Measurements from ENCODE around the gene EPB41.
A peak's percentile ranks its signal among the peaks of the same experiment; 100 is the strongest.
"Not testable (repeated sequence)": the region's sequence is repeated elsewhere in the genome, so short reads cannot be mapped to it uniquely, and the experiment has no call there.

The EPB41 gene

DNA sequence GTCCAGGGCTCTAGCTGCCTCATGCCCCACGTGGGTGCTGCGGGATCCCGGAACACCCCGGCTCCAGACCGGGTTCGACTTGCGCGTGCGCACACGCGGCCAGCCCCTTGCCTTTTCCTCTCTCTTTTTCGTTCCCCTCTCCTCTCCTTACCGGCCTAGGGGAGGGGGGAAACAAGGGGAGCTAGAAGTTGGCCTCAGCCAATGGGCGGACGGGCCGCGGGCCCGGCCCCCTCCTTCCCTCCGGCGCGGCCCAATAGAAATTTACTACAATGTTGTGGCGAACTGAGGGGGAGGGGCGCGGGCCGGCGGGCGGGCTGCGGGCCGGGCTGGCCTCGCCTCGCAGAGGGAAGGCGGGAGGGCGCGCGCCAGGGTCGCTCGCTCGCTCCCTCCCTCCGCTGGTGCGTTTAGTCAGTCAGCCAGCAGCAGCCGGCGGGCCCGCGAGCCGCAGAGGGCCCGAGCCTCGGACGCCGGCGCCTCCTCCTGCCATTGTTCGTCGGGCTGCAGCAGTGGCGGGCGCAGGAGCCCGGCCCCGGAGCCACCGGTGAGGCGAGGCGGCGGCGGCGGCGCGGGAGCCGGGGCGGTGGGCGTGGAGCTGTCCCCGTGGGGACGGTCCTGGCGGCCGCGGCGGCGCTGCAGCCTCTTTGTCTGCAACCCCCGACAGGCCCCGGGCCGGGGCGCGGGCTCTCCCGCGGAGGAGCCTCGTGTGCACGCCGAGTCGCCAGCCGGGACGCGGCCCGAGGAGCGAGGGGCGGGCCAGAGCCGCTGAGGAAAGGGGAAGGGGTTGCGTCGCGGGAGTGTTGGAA is at the start of gene EPB41:
TSS of gene EPB41 (plus strand) at position 342 of the 803 bp plus-strand sequence. CDS start 72,869 bp downstream, outside the sequence.
- DNase-seq = peak; percentile 66 to 88 (median 70)

DNA sequence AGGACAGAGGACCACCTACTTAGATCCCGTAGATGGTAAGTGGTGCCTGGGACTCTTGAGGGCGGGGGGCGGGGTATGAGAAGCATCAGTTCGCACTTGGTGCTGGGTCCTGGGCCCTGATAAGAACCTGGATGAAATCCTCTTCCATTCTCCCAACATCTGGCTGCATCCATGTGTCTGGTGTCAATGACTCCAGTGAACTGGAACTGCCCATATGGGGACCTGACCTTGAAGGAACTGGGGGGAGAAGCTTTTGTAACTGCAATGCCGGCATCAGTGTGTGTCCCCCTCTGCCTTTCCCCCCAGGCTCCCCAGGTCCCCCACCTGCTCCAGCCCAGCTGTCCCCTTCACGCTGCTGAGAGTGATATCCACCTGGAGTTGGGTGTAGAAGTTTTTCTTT is 49.7 kb upstream of the EPB41 start:
- DNase-seq = no peak

DNA sequence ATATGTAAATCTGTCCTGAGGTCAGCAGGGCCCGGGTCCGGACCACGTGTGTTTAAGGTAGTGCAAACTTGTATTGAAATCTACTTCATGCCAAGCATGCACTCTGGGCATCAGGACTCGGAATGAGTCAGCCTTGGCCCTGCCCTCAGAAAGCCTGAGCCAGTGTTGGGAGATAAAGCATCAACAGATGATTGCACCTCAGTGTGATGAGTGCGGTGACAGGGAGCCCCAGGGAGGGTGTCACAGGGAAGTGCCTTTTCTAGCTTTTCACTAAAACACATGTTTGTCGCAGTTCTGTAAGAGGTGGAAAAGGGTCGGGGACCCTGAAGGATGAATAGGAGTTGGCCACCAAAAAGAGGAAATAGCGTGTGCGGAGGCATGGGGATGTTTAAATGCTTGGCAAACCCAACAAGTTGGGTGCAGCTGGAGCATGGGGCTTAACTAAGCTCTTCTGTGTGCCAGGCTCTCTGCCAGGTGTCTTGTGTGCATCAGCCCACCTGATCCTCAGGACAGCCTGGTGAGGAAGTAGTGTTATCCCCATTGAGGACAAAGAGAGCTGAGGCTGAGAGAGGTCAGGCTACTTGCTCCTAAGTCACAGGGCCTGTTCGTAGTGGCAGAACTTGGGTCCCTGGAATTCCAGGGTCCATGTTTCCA is 48.2 kb upstream of the EPB41 start:
- DNase-seq = no peak

DNA sequence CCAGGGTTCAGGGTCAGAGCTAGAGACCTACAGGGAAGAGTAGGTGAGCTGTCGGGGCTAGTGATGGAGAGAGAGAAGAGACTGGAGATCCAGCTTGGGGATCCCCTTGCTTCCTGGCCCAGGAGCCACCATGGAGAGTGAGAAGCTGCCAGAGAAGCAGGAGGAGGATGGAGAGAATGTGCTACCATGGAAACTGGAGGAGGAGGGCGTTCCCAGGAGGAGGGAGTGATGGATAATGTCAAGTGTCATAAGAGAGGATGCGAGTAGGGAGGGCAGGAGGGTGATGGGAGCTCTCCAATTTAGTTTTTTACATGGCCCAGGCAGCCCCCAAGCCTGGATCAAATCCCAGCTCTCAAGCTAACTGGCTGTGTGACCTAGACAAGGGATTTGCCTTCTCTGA is 46.5 kb upstream of the EPB41 start:
- DNase-seq = no peak

DNA sequence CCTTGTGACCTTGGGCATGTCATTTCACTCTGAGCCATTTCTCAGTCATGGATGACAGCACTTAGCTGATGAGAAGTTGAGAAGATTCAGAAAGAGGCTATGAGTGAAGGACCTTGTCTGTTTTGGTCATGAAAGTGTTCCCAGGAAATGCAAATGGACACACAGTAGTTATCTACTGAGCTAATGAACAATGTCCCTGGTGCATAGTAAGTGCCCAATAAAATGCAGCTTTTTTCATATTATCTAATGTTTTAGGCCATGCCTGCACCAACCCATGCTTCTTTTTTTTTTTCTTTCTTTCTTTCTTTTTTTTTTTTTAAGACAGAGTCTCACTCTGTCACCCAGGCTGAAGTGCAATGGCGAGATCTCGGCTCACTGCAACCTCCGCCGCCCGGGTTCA is 44.4 kb upstream of the EPB41 start:
- no peak for DNase-seq

DNA sequence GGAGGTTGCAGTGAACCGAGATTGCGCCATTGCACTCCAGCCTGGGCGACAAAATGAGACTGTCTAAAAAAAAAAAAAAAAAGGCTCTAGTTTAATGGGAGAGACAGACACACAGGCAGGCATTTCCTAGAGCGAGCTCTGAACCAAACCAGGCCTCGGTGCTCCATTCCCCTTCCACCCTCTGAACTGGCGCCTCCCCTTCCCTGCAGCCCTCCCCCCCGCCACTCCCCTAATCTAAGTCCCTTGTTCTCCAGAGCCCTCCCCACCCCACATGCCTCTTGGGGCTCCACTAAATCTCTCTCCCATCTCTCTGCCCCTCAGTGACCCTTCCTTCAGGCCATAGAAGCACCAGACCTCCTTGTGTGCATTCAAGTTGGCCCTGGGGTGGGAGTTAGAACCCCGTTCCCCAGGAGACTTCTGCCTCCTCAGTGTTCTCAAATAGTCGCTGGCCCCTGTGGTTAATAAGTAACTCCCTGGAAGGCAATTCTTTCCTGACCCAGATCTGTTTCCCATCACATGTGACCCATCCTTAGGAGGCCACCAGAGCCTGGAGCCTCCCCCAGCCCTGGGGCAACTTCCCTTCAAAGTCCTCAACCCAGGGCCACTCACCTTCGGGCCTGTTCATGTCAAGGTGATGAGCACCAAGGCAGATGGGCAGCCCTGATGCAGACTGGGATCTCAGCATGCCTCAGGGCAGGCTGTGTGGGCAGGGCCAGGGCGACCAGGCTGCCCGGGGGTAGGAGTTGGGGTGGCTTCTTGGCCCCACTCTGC is 42.6 kb upstream of the EPB41 start:
- DNase-seq = no peak

DNA sequence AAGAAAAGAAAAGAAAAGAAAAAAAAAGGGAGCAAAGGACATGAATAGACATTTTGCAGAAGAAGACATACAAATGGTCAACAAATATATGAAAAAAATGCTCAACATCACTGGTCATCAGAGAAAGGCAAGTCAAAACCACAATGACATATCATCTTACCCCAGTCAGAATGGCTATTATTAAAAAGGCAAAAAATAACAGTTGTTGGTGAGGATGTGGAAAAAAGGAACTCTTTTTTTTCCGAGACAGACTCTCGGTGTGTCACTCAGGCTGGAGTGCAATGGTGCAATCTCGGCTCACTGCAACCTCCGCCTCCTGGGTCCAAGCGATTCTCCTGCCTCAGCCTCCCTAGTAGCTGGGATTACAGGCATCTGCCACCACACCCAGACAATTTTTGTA is 39.2 kb upstream of the EPB41 start:
- not testable (repeated sequence) for DNase-seq

DNA sequence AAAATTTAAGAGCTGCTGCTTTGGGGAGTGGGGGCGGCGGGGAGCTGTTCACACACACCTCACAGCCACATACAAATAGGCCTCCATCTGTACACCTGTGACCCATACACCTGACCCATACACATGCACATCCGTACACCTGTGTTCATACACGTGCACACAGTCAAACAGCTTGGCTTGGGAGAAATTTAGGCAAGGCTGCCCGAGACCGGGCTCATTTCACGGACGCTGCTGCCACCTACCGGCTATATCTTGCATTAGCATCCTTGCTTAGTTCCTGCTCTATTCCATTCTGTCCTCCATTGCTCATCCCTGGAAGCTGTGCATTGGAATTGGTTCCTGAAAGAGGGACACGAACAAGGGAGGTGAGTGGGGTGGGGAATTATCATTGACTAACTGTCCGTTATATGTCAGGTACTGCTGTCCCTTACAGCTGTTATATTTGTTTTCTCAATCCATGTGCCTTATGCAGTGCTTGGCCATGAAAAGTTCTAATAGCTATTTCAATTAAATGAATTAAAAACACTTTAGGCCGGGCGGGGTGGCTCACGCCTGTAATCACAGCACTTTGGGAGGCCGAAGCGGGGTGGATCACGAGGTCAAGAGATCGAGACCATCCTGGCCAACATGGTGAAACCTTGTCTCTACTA is 37.1 kb upstream of the EPB41 start:
- DNase-seq = peak; percentile 29 to 68 (median 53)

DNA sequence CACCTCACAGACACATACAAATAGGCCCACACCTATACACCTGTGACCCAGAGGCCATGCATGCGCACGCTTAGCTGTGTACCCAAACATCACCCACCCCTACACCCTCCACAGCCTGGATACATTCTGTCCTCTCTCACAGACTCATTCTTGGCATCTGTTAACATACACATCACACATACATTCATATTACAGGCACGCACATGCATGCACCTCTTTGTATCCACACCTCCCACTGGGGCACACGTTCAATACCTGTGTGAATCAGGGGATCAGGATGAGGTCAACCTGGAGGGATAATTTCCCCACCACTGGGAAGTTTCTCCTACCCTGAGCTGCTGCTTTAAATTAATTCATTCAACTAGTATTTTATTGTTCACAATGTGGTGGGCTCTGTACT is 35.6 kb upstream of the EPB41 start:
- no peak for DNase-seq

DNA sequence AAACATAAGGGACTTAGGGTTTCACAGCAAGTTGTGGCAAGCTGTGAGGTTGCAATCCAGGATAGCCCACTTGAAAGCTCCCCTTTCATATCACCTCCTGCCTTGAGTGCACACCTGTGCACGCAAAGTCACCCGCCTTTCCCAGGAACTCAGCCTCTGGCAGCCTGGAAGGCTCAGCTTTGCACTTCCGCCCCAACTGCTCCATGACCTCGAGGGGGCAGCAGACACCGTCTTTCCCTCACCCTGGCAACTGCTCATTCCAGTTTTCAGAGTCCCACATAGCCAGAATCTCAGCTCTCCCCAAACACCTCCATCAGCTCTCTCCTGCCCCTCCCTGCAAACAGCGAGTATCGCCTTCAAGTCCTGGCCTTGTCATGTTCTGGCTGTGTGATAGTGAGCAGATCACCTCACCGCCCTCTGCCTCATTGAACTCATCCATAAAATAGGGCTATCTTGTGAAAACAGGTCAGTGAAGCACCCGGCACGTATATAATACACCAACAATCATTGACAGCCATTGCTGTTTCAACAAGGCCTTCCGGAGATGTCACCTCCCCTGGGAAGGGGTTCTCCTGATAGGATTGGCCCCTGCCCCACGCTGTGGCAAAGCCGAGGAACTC is 32.2 kb upstream of the EPB41 start:
- DNase-seq = peak; percentile 17 to 68 (median 59)

DNA sequence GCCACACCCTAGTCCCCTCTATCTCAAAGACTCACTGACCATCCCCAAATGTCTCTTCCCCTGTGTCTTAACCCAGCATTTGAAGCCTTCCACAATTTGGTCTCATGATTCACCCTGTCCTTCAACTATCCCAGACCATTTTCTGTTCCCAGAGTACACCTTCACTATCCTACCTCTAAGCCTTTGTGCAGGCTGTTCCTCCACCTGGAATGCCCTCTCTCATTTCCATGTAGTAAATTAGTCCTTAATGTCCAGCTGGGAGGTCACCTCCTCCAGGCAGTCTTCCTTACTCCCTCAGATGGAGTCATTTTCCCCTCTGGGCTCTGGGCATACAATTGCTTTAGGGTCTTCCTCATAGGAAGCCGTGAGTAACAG is 31.1 kb upstream of the EPB41 start:
- no peak for DNase-seq

DNA sequence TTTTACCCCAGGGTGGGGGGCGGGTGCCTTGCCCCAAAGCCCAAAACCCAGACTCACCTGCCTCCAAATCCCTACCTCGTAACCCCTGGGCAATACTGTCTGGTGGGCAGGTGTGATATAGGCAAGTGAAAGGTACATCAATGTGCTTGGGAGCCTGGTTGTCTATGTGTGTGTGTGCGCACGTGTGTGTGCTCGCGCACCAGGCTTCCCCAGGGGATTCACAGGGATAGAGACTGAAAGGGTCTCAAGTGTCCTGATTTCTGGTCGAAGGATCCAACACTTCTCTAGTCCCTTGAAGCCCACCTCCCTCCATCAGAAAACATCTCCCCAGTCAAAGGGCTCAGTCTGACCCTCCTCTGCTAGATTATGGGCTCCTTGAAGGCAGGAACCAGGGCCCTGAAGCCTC is 28.9 kb upstream of the EPB41 start:
- DNase-seq = no peak

DNA sequence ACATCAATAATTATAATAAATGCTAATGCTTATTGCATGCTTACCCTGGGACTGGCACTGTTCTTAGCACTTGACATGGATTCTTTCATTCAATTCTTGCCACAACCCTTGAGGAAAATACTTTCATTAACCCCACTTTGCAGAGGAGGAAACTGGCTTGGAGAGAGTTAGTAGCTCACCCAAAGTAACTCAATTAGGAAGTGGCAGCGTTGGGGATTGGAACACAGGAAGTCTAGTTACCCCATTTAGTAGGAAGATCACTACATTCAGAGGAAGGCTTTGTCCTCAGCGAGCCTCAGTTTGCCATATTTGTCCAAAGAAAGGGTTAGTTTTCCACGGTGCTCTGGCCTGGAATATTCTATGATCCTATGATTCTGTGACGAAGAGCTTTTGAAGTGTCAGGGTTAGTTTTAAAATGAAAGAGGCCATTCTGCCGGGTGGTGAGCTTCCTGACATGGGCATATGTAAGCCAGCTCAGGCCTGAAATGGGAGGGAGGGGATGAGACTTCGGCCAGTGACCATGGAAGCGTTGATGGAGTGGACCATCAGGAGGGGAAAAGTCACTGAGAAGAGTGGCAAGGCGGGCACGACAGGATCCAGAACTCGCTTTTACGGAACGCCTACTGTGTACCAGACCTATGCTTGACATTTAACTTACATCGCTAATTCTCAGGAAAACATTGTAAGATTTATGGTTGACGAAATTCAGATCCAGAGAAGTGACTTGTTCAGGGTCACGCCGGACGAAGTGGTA is 28.2 kb upstream of the EPB41 start:
- no peak for DNase-seq

DNA sequence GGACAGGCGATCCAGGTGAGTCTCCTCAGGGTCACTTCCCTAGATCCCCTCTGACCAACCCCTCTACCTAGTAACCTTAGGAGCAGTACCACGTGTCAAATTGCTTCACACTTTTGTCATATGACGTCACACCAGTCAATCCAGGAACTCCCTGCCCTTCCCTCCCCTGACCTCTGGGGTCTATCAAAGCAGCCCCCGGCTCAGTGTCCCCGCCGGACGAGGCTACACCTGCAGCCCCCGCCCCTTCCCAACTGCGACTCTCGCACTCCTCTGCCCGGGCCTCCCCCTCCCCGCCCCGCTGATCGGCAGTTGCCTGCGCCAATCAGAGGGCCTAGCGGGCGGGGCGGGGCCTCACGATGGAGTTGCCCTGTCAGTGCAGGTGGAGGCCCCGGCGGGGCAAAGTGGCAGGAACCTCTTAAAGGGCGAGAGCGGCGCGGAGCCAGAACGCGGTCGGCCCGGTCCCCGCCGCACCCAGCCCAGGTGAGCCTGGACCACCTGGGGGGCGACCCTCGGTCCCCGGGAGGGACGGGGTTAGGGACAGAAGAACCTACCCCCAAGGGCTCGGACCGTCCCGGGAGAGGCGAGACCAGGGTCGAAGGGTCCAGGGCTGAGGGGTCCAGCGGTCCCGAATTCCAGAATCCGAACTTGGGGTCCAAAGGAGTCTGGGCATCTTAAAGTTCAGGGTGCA is 27.5 kb upstream of the EPB41 start:
- DNase-seq = peak; percentile 72 to 86 (median 78)

DNA sequence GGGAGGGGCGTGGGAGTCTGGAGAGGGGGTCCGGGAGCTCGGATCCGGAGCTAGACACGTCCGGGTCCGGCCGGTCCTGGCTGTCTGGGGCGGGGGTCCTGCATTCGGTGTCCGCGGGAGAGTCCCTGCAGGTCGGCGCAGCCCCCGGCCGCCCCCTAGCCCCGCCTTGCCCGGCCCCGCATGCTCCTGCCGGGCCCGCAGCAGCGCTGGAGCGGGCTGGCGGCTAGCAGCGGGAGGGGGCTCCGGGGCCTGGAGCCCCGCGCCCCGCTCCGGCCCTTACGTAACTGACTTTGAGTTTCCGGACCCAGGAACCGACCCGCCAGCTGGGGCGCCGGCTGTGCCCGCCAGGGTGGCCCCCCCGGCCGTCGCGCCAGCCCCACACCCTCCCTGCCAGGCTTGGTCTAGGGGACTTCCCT is 26.9 kb upstream of the EPB41 start:
- DNase-seq = peak in 2 of 4 experiments; percentile 7 to 30

DNA sequence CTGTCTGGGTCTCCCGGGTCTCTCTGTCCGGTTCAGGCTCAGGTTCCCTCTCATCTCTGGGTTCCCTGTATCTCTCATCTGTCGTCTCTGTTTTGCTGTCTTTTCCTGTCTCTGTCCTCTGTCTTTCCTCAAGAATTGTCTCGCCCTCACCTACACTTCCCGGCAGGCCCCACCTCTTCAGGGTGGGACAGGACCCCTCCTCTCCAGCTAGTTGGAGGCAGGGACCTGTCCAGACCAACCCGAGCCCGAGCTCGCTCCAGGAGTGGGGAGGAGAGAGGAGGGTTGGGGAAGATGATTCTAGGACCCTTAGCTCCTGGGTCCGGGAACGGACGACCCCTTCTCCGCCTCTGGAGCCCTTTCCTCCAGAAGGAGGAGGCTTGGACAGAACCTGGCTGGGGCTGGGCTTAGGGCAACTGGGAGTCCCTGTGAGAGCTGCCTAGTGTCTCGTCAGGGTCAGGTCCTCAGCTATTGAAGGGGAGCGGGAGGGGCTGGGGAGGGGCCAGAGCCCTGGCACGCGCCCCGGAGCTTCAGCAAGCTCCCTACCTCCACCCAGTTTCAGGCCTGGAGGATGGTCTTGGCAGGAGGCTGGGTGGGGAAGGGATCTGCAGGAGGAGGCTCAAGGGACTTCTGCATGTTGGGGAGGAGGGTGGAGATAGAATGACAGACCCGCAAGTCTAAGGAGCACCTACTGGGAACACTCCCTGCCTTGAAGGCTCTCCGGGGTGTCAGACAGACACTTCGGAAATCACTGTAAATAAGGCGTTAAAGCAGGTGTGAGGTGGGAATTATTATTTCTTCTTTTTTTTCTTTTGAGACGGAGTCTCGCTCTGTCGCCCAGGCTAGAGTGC is 26.3 kb upstream of the EPB41 start:
- DNase-seq = no peak

DNA sequence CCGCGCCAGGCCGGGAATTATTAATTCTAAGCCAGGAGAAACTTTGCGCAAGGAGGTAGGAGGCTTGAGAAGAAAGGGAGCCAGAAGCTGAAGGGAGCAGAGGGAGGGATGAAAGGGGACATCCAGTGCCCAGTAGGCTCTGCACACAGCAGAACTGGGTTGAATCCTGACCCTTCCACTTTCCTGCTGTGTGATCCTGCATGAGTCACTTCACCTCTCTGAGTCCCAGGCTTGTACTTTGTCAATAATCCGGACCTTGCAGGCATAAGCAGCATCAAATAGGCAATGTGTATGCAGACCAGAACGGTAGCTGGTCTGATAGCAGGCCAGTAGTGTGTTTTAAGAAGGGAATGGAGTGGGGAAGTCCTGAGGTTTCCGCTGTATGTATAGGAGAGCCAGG is 25.5 kb upstream of the EPB41 start:
- DNase-seq = no peak

DNA sequence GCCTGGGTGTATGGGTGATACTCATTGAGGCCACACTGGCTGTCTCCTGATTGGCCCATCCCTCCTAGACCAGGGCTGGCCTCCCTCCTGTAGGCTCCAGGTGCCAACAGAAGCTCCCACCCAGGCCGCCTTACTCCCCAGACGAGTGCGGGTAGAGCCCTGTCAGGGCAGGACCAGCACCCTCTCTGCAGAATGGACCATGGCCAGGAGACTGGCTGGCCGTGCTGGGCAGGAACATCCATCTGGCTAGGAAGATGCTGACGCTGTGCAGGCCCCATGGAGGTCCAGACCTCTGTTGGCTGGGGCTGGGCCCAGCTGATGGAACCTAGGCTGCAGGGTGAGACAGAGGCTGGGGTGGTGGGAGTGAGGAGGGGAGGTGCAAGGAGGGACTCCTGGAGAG is 25.0 kb upstream of the EPB41 start:
- no peak for DNase-seq

DNA sequence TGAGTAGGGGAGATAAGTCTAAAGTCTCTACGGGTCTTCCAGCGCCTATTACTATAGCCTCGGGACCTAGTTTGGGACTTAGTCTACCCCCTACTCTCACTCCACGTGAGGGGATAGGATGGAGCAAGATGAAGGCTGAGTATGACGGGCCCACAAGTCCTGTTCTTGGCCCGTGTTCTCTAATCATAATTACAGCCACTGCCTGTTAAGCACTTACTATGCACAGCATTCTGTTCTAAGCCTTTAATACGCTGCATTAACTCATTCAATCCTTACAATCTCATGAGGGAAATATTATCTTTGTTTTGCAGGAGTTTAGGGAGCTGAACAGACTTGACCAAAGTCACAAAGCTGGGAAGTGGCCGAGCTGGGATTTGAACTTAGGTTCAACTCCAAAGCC is 23.9 kb upstream of the EPB41 start:
- DNase-seq = no peak

DNA sequence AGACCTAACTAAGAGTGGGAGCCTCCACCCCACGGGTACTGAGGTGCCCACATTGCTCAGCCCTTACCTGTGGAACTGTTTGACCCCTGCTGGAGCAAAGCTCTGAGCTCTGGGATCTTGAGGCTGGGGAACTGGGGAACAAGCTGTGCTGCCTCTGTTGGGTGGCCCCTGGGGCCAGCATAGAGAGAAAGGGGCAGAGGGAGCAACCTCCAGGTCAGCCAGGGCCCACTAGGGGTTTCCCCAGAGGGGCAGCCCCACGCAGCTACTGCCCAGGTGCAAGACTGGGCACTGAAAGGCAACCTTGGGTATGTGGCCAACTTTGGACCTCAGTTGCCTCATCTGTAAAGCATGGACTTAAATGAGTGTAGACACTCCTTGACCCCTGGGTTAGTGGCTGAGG is 23.5 kb upstream of the EPB41 start:
- no peak for DNase-seq
